ENCODE data around the gene TMEM43. TPM values are rescaled to one million over a fixed set of nuclear protein-coding genes. Genes with fewer than 3 reads are reported as not detected.

Gene TMEM43
- total and polyA plus RNA-seq, 2 of the 13 experiments (the other 11 are each of a cell fraction or from before 2014, with no cell fraction given), result 48.9 to 50.5 TPM

GRCh38 chr3:14178247-14179113 is 53.6 kb downstream of the TMEM43 start, which contains the start of the genes LSM3 and XPC (continued):
- TF ChIP-seq REST (IDR thresholded peaks at IDR 0.05; ENCODE audit: borderline replicate concordance in 1 of 2, low read depth in 1 of 2, low read length in 2 of 2), result peak in 1 of 2 experiments; percentile 28; a peak in 1 of 4 replicates
- no peak for TF ChIP-seq STAT5B (CRISPR knock-in tag; IDR thresholded peaks at IDR 0.05)
- TF ChIP-seq, protein P1, sequence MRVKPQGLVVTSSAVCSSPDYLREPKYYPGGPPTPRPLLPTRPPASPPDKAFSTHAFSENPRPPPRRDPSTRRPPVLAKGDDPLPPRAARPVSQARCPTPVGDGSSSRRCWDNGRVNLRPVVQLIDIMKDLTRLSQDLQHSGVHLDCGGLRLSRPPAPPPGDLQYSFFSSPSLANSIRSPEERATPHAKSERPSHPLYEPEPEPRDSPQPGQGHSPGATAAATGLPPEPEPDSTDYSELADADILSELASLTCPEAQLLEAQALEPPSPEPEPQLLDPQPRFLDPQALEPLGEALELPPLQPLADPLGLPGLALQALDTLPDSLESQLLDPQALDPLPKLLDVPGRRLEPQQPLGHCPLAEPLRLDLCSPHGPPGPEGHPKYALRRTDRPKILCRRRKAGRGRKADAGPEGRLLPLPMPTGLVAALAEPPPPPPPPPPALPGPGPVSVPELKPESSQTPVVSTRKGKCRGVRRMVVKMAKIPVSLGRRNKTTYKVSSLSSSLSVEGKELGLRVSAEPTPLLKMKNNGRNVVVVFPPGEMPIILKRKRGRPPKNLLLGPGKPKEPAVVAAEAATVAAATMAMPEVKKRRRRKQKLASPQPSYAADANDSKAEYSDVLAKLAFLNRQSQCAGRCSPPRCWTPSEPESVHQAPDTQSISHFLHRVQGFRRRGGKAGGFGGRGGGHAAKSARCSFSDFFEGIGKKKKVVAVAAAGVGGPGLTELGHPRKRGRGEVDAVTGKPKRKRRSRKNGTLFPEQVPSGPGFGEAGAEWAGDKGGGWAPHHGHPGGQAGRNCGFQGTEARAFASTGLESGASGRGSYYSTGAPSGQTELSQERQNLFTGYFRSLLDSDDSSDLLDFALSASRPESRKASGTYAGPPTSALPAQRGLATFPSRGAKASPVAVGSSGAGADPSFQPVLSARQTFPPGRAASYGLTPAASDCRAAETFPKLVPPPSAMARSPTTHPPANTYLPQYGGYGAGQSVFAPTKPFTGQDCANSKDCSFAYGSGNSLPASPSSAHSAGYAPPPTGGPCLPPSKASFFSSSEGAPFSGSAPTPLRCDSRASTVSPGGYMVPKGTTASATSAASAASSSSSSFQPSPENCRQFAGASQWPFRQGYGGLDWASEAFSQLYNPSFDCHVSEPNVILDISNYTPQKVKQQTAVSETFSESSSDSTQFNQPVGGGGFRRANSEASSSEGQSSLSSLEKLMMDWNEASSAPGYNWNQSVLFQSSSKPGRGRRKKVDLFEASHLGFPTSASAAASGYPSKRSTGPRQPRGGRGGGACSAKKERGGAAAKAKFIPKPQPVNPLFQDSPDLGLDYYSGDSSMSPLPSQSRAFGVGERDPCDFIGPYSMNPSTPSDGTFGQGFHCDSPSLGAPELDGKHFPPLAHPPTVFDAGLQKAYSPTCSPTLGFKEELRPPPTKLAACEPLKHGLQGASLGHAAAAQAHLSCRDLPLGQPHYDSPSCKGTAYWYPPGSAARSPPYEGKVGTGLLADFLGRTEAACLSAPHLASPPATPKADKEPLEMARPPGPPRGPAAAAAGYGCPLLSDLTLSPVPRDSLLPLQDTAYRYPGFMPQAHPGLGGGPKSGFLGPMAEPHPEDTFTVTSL (CRISPR knock-in tag; IDR thresholded peaks at IDR 0.05; ENCODE audit: borderline replicate concordance), result peak; percentile 51; the same call in 1 of the 2 replicates
- TF ChIP-seq ZNF746 (CRISPR knock-in tag; IDR thresholded peaks at IDR 0.05), result peak; percentile 72; the same call in 1 of the 2 replicates
- no peak for TF ChIP-seq FOXA1 (IDR thresholded peaks at IDR 0.05)
- no peak for TF ChIP-seq FOXA1 (CRISPR knock-in tag; IDR thresholded peaks at IDR 0.05)
- no peak for TF ChIP-seq MBD4 (IDR thresholded peaks at IDR 0.05; ENCODE audit: borderline replicate concordance, low read length)
- peak; percentile 92 for TF ChIP-seq ARID4A (CRISPR knock-in tag; IDR thresholded peaks at IDR 0.05; ENCODE audit: borderline replicate concordance)
- no peak for TF ChIP-seq NFATC3 (CRISPR knock-in tag; IDR thresholded peaks at IDR 0.05)
- 0 out of 2 replicates have a peak, but pooled peaks have one; percentile 37 for TF ChIP-seq KDM4B (CRISPR knock-in tag; IDR thresholded peaks at IDR 0.05)
- no peak for TF ChIP-seq ZNF546 (CRISPR knock-in tag; conservative IDR thresholded peaks at IDR 0.05)
- TF ChIP-seq ZNF570 (CRISPR knock-in tag; IDR thresholded peaks at IDR 0.05; ENCODE audit: borderline replicate concordance), result no peak
- no peak for TF ChIP-seq ZNF451 (CRISPR knock-in tag; IDR thresholded peaks at IDR 0.05)
- TF ChIP-seq KDM1A (CRISPR knock-in tag; IDR thresholded peaks at IDR 0.05), result no peak
- TF ChIP-seq KAT7 (CRISPR knock-in tag; IDR thresholded peaks at IDR 0.05; ENCODE audit: borderline replicate concordance), result peak; percentile 88; the same call in 1 of the 2 replicates
